Mammary epithelial cell (primary cell): Measurements from ENCODE around the gene VAV2.

Experiments used
- EZH2 ChIP-seq: IDR thresholded peaks from 2 replicates; pipeline ENCODE4 v1.6.1; 2012; ENCODE audit warnings: low read length, inconsistent platforms, borderline replicate concordance
- TF ChIP-seq, protein P1 (sequence below), 2 donors: IDR thresholded peaks in 1 of 2; conservative IDR thresholded peaks in 1 of 2; 2 replicates each; pipeline ENCODE4 v1.5.1; 2011 to 2012; ENCODE audit warnings: inconsistent platforms in 2 of 2, low read length in 2 of 2, mild to moderate bottlenecking in 2 of 2, control low read depth in 1 of 2, low read depth in 1 of 2; ENCODE audit not compliant: insufficient read depth in 1 of 2; ENCODE audit errors: extremely low read depth in 1 of 2

DNA sequence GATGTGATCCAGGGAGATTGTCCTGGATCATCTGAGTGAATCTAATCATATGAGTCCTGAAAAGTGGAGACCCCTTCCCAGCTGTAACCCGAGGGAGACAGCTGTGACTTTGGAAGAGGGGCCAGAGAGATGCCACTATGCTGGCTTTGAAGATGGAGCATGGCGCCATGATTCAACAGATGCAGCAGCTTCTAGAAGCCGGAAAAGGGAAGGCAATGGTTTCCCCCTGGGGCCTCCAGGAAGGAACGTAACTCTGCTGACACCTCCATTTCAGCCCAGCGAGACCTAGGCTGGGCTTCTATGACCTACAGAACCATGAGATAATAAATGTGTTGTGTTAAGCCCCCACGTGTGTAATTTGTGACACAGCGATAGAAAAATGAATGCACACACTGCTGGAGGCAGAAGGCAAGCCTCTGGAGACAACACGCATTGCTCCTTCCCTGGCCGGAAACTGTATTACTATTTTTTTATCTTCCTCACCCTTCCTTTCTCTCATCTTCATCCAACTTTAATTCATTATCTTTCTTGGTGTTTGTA, 237.4 kb downstream of the VAV2 start:
- TF ChIP-seq EZH2: no peak
- TF ChIP-seq, protein P1, sequence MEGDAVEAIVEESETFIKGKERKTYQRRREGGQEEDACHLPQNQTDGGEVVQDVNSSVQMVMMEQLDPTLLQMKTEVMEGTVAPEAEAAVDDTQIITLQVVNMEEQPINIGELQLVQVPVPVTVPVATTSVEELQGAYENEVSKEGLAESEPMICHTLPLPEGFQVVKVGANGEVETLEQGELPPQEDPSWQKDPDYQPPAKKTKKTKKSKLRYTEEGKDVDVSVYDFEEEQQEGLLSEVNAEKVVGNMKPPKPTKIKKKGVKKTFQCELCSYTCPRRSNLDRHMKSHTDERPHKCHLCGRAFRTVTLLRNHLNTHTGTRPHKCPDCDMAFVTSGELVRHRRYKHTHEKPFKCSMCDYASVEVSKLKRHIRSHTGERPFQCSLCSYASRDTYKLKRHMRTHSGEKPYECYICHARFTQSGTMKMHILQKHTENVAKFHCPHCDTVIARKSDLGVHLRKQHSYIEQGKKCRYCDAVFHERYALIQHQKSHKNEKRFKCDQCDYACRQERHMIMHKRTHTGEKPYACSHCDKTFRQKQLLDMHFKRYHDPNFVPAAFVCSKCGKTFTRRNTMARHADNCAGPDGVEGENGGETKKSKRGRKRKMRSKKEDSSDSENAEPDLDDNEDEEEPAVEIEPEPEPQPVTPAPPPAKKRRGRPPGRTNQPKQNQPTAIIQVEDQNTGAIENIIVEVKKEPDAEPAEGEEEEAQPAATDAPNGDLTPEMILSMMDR (conservative IDR thresholded peaks at IDR 0.05 in 1 of 2, IDR thresholded peaks at IDR 0.05 in 1 of 2; ENCODE audit: extremely low read depth in 1 of 2, insufficient read depth in 1 of 2, low read depth in 1 of 2, low read length in 2 of 2): no peak
